DMS53 treated with DMSO at 0.1 percent for 48 hours (cell line): Measurements from ENCODE around the gene SENP3.
"Not testable (repeated sequence)": the region's sequence is repeated elsewhere in the genome, so short reads cannot be mapped to it uniquely, and the experiment has no call there.

Source experiments
- DNase-seq: peaks from one replicate; lab custom pipeline; 2025; ENCODE audit not compliant: unreplicated experiment; lab: John Stamatoyannopoulos, UW

The SENP3 gene

DNA sequence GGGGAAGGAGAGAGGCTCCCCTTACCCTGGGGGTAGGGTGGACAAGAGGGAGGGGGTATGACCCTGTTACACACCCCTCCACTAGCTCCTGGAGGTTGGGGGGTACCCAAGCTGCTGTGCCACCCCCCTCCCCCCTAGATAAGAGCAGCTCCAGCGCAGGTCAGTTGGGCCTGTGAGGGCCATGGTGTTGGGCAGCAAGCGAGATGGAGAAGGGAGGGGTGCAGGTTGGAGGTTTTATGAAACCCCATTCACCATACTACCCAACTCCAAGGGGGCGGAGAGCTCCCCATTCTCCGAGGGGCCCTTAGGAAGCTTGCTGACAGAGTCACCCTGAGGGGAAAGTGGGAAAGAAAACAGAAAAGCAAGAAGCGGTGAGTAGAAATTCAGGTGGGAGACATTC is 29.9 kb downstream of the SENP3 start:
- no peak for DNase-seq

DNA sequence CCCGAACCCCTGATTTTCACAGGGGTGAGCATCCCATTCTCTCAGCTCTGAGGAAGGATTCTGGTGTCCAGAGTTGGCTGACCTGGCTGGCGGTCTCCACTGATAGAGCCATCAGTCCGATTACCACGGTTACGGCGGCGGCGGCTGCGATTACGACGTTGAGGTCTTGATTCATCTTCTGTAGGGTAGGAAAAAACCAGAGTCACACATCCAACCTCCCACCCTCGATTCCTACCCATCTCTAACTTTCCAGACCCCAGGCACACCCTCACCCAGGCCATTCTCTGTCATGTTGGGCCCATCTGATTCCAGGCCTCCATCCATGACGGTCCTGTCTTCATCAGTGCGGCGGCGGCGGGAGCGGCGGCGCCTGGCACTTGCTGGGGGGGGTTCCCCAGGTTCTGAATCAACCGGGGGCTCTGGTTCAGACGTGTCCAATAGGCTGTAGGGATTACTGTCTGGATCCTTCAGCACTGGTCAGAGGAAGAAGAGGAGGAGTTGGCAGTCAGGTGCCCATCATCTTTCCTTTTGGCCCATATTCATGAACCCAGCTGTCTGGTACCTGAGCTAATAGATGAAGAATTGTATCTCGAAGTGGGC is 30.8 kb downstream of the SENP3 start:
- no peak for DNase-seq

DNA sequence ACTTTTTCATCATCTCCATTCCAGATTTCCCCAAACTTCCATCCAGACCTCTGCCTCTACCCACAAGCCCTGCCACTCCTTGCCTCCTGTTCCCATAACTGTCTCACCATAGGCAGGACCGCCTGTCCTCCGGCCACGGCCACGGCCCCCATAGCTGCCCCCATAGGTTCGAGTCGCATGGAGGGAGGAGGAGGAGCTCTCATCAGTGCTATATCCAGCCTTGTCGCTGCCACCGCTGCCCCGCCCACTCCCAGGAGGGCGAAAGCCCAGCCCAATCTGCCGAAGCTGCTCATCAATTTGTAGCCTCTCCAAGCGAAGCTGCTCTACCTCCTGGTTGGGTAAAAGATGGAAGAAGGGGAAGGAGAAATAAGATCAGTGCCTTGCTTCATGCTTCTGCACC is 31.6 kb downstream of the SENP3 start:
- DNase-seq: no peak

DNA sequence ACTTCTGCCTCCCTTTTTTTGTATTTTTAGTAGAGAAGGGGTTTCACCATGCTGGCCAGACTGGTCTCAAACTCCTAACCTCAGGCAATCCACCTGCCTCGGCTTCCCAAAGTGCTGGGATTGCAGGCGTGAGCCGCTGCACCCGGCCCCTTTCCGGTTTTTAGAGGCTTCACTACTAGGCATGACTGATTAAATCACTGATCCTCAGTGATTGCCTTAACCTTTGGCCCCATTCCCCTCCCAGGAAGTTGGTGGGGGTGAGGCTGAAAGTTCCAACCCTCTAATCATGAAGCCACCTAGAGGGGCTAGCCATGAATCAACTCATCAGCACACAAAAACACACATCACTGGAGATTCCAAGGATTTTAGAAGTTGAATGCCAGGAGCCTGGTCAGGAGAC is 35.8 kb downstream of the SENP3 start:
- not testable (repeated sequence) for DNase-seq

DNA sequence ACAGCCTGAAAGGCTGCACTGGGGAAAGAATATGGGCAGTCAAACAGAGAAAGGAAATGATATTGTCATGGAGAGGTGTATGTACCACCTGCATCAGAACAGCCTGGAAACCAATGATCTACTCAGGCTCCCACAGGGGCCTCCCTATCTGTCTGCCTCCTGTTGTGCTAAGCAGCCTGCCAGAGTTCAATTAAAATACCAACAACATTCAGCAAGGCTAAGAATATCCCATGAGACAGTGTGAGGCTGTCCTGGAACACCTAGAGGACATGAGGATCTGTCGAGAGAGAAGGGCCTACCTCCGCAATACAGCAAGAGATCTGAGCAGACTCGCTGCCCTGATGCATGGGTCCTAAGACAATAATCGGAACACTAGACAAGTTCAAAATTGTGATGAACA is 44.6 kb downstream of the SENP3 start:
- no peak for DNase-seq

DNA sequence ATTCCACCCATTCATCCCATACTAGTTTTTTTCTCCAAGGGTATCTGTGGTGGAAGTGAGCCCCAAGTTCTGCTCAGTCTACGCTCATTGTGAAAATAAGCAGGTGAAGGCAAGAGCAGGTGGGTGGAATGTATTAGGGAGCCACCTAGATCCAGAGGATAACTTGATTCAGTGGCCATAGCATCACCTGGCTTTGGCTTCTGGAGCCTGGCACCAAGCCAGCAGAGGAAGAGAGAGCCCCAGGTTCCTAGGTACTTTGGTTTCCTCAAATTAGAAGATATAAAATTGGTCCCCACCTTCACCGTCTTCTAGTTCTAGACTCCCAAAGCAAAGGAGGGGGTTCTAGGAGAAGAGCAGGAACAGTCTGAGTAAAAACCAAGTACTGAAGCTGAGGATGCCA is 48.9 kb downstream of the SENP3 start:
- no peak for DNase-seq

DNA sequence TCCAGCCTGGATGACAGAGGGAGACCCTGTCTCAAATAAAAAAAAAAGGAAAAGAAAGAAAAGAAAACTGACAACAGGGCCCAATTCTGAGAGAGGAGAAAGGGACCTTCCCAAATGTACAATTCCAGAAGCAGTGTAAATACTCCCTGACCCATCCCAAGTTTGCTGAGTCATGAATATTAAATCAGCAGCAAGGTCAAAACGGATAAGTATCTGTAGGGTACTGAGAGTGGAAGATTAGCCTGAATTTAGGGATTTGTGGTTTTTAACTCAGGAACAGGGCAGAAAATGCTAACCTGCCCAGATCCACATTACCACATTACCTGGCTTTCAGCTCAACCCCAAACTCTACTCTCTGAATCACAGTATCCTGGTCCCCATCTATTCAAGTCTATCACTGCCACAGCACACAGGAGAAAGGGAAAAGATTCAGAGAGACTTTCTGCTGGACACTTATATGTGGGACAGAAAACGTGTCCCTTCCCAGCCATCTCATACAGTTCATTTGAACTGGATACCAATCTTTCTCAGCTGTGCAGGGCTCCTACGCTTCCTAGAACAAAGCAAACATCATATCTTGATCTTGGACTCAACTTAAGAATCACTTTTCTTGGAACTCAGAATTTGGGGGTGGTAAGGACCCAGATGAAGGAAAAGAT is 50.0 kb downstream of the SENP3 start:
- no peak for DNase-seq

DNA sequence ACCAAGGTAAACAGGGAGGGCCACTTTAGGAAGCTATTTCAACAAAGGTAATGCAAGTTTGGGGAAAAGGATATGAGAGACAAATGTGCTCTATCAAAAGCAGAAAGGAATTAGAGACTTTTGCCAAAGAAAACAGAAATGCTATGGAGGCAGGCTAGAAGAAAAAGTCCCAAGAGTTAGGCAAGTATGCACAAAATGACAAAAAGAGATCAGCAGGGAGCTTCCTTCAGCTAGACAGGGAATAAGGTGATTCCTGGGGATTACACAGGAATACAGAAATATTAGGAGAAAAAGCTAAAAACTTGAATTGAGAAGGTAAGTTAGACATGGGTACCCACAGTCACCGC is 50.5 kb downstream of the SENP3 start:
- no peak for DNase-seq

DNA sequence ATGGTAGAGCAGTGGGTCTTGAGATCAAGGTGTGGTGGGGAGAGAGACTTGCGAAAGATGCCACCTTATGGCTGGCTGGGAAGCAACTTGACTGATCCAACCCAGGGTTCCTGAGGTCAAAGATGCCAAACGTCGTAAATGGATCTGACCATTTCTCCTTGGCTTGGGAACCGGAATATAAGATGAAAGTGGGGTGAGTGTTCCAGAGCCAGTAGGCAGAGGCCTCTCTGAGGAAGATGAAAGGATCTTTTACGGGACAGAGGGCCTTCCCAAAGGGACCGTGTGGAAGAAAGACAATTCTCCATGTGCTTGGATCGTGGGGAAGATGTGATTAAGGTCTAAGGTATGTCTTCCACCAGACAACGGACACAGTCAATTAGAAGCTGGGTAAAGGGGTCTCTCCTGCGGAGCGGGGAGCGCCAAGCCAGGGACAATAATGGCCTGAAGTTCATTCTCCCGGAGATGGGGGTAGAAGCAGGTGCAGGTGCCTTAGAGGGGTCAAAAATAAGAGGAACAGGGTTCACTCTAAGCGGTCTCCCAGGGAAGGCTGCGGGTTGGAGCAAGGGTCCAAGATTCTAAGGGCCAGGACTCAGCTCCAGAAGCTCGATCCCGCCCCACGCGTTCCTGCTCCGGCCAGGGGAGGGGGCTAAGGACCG is 52.2 kb downstream of the SENP3 start:
- no peak for DNase-seq

DNA sequence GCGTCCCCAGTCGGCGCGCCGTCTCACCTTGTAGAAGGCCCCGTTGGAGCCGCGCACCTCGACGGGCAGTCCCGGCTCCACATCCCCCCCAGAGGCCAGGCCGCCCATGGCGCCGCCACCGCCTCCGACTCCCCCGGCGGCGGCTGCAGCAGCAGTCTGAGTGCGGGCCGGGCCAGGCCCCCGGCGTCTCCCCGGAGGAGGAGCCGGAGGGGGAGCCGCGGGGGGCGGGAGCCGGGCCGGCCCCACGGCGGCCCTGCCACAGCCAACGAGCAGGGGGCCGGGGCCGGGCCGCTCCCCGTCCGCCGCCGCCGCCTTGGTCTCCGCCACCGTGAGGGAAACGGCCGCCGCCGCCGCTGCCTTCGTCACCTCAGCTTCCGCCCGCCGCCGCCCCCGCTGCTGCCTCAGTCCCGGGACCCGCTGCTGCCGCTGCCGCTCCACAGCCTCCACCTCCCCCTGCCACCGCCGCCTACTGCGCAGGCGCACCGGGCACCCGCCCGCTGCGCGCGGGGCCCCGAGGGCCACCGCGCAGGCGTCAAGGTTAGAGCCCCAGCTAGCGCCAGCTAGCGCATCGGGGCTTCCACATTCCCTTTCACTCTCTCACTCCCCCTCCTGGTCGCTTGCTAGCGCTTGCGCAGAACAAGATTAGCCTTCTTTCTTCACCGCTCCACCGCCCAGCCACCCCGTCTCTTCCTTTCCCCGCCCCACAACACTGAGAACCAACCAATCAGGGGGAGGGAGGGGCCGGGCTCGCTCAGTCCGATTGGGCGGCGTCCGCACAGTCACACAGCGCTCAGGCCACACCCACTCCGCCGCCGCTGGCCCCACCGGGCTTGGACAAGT is 52.9 kb downstream of the SENP3 start, which contains the start of gene FXR2:
TSS of gene FXR2 (minus strand) at position 473 of the 840 bp plus-strand sequence. CDS start at position 108, 365 bp downstream.
- peak; percentile 100 for DNase-seq

DNA sequence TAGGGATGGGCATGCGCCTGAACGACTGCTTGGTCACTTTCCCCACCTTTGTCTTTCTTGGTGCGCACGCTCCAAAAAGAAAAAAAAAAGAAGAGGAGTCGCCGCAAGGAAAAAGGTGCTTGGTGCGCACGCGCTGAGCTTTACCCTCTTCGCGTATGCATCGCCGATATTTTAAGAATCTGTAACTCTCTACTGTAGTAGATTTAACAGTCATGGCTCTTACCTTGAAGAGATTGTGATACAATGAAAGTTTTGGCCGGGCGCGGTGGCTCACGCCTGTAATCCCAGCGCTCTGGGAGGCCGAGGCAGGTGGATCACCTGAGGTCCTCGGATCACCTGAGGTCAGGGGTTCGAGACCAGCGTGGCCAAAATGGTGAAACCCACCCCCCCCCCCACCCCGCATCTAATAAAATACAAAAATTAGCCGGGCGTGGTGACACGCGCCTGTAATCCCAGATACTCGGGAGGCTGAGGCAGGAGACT is 53.6 kb downstream of the SENP3 start:
- DNase-seq: no peak

DNA sequence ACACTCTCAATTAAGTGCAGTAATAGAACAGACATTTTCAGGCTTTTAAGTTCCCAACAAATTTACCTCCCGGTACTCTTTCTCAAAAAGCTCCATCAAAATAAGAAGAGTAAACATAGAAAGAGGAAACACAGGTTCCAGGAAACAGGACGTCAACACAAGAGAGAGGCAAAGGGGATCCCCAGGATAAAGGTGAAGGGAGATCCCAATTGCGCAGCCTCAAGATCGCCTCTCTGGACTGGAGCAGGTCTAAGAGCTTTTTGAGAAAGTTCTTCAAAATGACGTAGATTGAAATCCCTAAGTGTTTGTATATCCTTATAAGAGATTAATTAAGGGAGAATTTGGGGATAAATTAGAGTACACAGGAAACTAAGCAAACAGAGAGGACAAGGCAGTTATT is 56.9 kb downstream of the SENP3 start:
- DNase-seq: no peak

DNA sequence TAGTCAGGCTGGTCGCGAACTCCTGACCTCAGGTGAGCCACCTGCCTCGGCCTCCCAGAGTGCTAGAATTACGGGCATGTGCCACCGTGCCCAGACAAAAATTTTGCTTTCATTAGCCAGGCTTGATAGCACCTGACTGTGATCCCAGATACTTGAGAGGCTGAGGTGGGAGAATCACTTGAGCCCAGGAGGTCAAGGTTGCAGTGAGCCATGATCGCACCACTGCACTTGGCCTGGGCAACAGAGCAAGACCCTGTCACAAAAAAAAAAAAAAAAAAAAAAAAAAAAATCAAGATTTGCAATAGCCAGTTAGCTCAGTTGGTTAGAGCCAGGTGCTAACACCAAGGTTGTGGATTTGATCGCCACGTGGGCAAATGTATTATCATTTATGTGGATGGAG is 59.1 kb downstream of the SENP3 start:
- no peak for DNase-seq
